Measurements from ENCODE around the gene SOCS1.

Gene SOCS1

DNA sequence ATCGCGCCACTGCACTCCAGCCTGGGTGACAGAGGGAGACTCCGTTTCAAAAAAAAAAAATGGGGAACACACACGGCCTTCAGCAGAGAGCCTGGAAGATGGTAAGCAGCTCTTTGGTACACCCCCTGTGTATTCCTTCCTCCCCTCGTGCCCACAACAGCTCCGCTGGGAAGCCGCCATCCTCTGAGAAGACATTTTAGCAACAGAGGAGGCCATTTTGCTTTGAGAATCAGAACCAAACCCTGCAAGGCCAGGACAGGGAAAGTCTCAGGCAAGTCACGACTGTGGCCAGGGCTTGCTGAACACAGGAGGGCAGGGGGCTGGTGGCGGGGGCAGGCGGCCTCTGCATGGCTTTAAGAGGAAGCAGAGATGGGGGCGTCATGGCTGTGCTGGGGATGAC is 45.7 kb downstream of the SOCS1 start:
- Histone ChIP-seq H3K27me3 (ENCODE audit: control insufficient read depth, insufficient read depth, low read length, poor library complexity, severe bottlenecking) (no peaks in the 10 kb centered on the region), H3K4me3 (ENCODE audit: insufficient read depth, low read depth, low read length) (no peak overlapping the region), H3K27ac (ENCODE audit: insufficient read depth, low read depth, low read length, poor library complexity, severe bottlenecking) (no peak overlapping the region), H3K36me3 (ENCODE audit: control insufficient read depth, insufficient read depth, low read length) (no peaks in the 10 kb centered on the region), H3K9me3 (ENCODE audit: control insufficient read depth, low read length) (no peaks in the 10 kb centered on the region), H3K4me1 (ENCODE audit: control insufficient read depth, insufficient read depth, low read length) (no peaks in the 10 kb centered on the region)
- 92 to 93% methylated on average over 11 of the region's 11 CpGs for WGBS, 2 experiments

DNA sequence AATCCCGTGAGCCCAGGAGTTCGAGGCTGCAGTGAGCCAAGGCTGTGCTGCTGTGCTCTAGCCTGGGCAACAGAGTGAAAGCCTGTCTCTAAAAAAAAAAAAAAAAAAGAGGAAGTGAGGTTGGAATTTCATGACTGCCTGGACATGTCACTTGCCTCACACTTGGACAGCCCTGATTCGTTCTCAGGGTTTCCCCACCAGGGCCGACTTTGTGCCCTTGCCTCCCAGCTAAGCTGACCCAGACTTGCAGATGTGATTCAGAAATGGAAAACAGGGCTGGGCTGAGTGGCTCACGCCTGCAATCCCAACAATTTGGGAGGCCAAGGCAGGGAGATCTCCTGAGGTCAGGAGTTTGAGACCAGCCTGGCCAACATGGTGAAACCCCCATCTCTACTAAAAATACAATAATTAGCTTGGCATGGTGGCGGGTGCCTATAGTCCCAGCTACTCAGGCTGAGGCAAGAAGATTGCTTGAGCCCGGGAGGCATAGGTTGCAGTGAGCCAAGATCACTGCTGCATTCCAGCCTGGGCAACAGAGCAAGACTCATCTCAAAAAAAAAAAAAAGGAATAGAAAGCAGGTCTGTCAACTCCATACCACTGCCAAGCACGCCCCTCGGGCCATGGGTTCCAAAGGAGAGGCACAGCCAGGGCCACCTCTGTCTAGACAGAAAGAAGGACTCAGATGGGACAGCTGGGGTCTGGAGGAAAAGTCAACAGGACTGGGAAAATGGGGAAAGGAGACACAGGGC is 46.9 kb downstream of the SOCS1 start:
- Histone ChIP-seq H3K9me3 (ENCODE audit: control insufficient read depth, low read length) (no peaks in the 10 kb centered on the region), H3K4me3 (ENCODE audit: insufficient read depth, low read depth, low read length) (no peak overlapping the region)
- 90 to 92% methylated on average over 9 of the region's 9 CpGs for WGBS, 2 experiments

DNA sequence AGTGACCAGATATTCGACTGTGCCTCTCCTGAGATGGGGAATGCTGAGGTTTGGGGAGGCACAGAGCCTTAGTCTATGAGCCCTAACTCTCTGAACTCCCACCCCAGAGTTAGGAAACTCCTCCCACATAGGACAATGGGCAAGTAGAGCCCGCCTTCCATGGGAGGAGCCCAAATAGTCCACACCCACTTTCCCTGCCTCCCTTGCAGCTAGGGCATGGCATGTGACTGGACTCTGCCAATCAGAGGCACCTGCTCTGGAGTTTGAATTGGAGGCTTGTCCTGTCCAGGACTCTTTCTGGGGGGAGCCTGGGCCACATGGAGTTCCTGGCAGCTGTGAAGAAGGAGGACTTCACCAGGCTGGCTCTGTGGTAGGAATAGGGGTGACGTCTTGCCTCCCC is 48.4 kb downstream of the SOCS1 start:
- WGBS, 2 experiments, result 88 to 93% methylated on average over 3 of the region's 3 CpGs
- Histone ChIP-seq H3K4me3 (ENCODE audit: insufficient read depth, low read depth, low read length) (no peak overlapping the region), H3K4me1 (ENCODE audit: control insufficient read depth, insufficient read depth, low read length) (peaks cover 6% of the 10 kb centered on the region), H3K27ac (ENCODE audit: insufficient read depth, low read depth, low read length, poor library complexity, severe bottlenecking) (no peak overlapping the region), H3K27me3 (ENCODE audit: control insufficient read depth, insufficient read depth, low read length, poor library complexity, severe bottlenecking) (no peaks in the 10 kb centered on the region), H3K36me3 (ENCODE audit: control insufficient read depth, insufficient read depth, low read length) (no peaks in the 10 kb centered on the region), H3K9me3 (ENCODE audit: control insufficient read depth, low read length) (no peaks in the 10 kb centered on the region)

More for the DNA sequence above, 46.9 kb downstream of the SOCS1 start:
- H3K27me3 ChIP-seq (ENCODE audit: control insufficient read depth, insufficient read depth, low read length, poor library complexity, severe bottlenecking), result no peaks in the 10 kb centered on the region
- H3K27ac ChIP-seq (ENCODE audit: insufficient read depth, low read depth, low read length, poor library complexity, severe bottlenecking), result no peak overlapping the region
- H3K4me1 ChIP-seq (ENCODE audit: control insufficient read depth, insufficient read depth, low read length), result no peaks in the 10 kb centered on the region
- no peaks in the 10 kb centered on the region for H3K36me3 ChIP-seq (ENCODE audit: control insufficient read depth, insufficient read depth, low read length)

DNA sequence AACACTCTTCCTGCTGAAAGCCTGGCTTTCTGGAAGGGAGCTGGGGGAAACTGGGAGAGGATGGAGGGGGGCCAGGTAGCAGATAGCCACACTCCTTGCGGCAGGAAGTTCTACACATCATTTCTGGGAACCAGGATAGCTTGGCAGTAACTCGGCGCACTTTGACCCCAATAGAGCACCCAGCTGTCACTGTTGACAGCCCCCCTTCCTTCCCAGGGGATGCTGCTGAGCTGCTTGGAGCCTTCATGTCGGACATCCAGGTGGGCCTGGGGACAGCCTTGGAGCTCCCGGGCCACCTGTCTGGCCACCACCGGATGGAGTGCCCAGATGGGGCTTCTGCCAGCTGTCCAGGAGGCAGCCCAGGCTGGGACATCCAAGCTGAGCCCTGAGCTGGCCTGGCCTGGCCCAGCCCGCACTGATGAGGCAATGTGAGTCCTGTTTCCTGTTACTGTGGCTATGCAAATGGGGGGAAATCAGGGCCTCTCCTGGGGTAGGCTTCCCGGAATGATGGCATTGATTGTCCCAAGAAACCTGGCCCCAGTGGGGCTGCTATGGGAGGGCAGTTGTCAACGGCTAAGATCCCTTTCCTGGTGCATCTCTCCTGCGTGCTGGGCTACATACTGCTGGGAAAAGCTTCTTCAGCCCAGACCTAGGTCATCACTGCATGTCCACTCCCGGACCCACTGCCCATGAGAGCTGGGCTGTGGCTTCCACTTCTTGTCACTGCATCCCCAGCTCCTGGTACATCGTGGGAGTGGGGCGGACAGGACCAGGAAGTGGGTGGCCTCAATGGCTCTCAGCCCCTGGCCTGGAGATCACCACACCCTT is 50.0 kb downstream of the SOCS1 start:
- 79% methylated on average over 13 of the region's 13 CpGs for WGBS, 2 experiments

DNA sequence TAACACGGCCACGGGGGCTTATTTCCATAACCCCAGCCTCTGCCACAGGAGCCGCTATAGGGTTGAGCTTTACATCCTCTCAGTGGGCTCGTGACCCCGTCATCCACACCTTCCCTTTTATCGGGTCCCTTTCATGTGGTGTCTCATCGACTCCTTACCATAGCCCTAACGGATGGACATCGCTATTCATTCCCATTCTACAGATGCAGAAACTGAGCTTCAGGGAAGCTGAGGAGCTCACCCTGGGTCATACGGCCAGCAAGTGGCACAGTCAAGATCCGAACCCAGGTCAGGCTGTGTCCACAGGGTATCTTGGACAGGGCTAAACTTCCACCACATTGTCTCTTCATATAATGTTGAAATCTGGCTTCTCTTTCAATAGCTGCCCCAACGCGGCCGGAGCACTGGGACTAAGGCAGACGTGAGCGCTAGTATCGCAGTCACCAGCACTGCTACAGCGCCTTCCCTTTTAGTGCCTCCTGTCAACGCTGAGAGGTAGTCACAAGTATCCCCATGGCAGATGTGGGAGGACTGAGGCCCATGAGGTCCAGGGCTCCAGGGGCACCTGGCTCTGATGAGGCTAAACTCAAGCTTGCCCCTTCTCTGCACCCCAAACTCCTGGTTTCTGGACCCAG is 50.8 kb downstream of the SOCS1 start:
- WGBS, 2 experiments, result 91 to 93% methylated on average over 19 of the region's 19 CpGs
- H3K9me3 ChIP-seq (ENCODE audit: control insufficient read depth, low read length), result no peaks in the 10 kb centered on the region
- H3K27me3 ChIP-seq (ENCODE audit: control insufficient read depth, insufficient read depth, low read length, poor library complexity, severe bottlenecking), result no peaks in the 10 kb centered on the region
- H3K4me3 ChIP-seq (ENCODE audit: insufficient read depth, low read depth, low read length), result no peak overlapping the region
- H3K27ac ChIP-seq (ENCODE audit: insufficient read depth, low read depth, low read length, poor library complexity, severe bottlenecking), result no peak overlapping the region
- H3K36me3 ChIP-seq (ENCODE audit: control insufficient read depth, insufficient read depth, low read length), result no peaks in the 10 kb centered on the region
- H3K4me1 ChIP-seq (ENCODE audit: control insufficient read depth, insufficient read depth, low read length), result peaks cover 26% of the 10 kb centered on the region

More for the DNA sequence above, 50.0 kb downstream of the SOCS1 start:
- Histone ChIP-seq H3K4me1 (ENCODE audit: control insufficient read depth, insufficient read depth, low read length) (peaks cover 19% of the 10 kb centered on the region), H3K36me3 (ENCODE audit: control insufficient read depth, insufficient read depth, low read length) (no peaks in the 10 kb centered on the region), H3K9me3 (ENCODE audit: control insufficient read depth, low read length) (no peaks in the 10 kb centered on the region), H3K27me3 (ENCODE audit: control insufficient read depth, insufficient read depth, low read length, poor library complexity, severe bottlenecking) (no peaks in the 10 kb centered on the region), H3K4me3 (ENCODE audit: insufficient read depth, low read depth, low read length) (no peak overlapping the region), H3K27ac (ENCODE audit: insufficient read depth, low read depth, low read length, poor library complexity, severe bottlenecking) (no peak overlapping the region)

DNA sequence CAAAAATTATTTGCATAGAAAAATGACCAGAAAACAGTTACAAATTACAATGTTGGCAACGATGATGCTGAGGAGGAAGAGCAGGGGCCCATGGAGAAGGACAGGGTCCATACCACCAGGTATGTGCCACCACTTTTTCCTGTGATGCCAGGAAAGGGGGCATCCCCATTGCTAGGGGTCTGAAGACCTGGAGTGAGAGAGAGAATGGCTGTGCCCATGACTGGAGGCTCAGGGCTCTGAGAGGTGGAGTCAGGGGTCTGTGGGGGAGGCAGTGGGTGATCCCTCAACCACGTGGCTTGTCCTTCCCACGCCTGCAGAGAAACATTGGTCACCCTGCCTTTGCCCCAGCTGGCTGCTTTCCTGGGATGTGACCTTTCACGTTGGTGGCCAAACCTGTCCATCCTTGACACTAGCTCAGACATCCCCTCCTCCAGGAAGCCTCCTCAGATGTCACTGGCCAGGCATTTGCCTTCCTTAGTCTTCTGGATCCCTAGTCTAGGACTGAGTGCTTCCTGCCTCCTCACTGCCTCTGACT is 51.4 kb downstream of the SOCS1 start:
- WGBS, 2 experiments, result 85 to 90% methylated on average over 4 of the region's 4 CpGs
- Histone ChIP-seq H3K36me3 (ENCODE audit: control insufficient read depth, insufficient read depth, low read length) (no peaks in the 10 kb centered on the region), H3K27me3 (ENCODE audit: control insufficient read depth, insufficient read depth, low read length, poor library complexity, severe bottlenecking) (no peaks in the 10 kb centered on the region)

More for the DNA sequence above, 51.4 kb downstream of the SOCS1 start:
- Histone ChIP-seq H3K27ac (ENCODE audit: insufficient read depth, low read depth, low read length, poor library complexity, severe bottlenecking) (no peak overlapping the region), H3K4me1 (ENCODE audit: control insufficient read depth, insufficient read depth, low read length) (peaks cover 26% of the 10 kb centered on the region), H3K9me3 (ENCODE audit: control insufficient read depth, low read length) (no peaks in the 10 kb centered on the region), H3K4me3 (ENCODE audit: insufficient read depth, low read depth, low read length) (no peak overlapping the region)
